Keratinocyte (primary cell): Measurements from ENCODE around the gene GNB1. TPM values are rescaled to one million over a fixed set of nuclear protein-coding genes. Genes with fewer than 3 reads are reported as not detected.

Experiments
- DNase-seq: peaks from one replicate; pipeline ENCODE4 v3.0.0-alpha.2; 2011; ENCODE audit warnings: low read depth, missing footprints, low spot score
- FAIRE-seq: peaks from 2 replicates; lab custom pipeline; 2011; peaks lifted over from hg19 to GRCh38; lab: Jason Lieb, UNC
- H2AFZ ChIP-seq: 2 replicates; pipeline ENCODE4 v1.6.0; 2012; ENCODE audit warnings: low read length, control low read depth, inconsistent platforms; ENCODE audit not compliant: control insufficient read depth
- H3K27ac ChIP-seq: 2 replicates; pipeline ENCODE4 v1.5.1; 2011; ENCODE audit warnings: low read length; ENCODE audit not compliant: control insufficient read depth, insufficient read depth
- H3K27me3 ChIP-seq: 3 replicates; pipeline ENCODE4 v1.6.0; 2011; ENCODE audit warnings: low read length; ENCODE audit not compliant: control insufficient read depth, insufficient read depth; ENCODE audit errors: extremely low read depth
- H3K36me3 ChIP-seq, 2 experiments: 2 replicates in 1 of 2; 3 replicates in 1 of 2; pipeline ENCODE4 v1.5.1; 2011; ENCODE audit warnings: low read length in 2 of 2, mild to moderate bottlenecking in 1 of 2; ENCODE audit not compliant: control insufficient read depth in 2 of 2, insufficient read depth in 2 of 2; ENCODE audit errors: extremely low read depth in 1 of 2
- H3K4me1 ChIP-seq: 3 replicates; pipeline ENCODE4 v1.5.1; 2011; ENCODE audit warnings: low read length; ENCODE audit not compliant: control insufficient read depth, insufficient read depth; ENCODE audit errors: extremely low read depth
- H3K4me2 ChIP-seq: 3 replicates; pipeline ENCODE4 v1.6.0; 2011; ENCODE audit warnings: low read depth, low read length; ENCODE audit not compliant: control insufficient read depth, insufficient read depth; ENCODE audit errors: extremely low read depth
- H3K4me3 ChIP-seq, 3 experiments: fragments of 200-600 bp in 1 of 3; sonication (generic) in 1 of 3; 2 replicates in 2 of 3; 3 replicates in 1 of 3; pipeline ENCODE4 v1.5.1; 2011 to 2016; ENCODE audit warnings: low read length in 3 of 3, mild to moderate bottlenecking in 3 of 3, control low read depth in 2 of 3, inconsistent platforms in 1 of 3, low read depth in 1 of 3, mixed read lengths in 1 of 3, mixed run types in 1 of 3, moderate library complexity in 1 of 3; ENCODE audit not compliant: control insufficient read depth in 2 of 3, insufficient read depth in 2 of 3; ENCODE audit errors: extremely low read depth in 1 of 3
- H3K79me2 ChIP-seq: 2 replicates; pipeline ENCODE4 v1.6.0; 2012; ENCODE audit warnings: low read length; ENCODE audit not compliant: control insufficient read depth, insufficient read depth
- H3K9ac ChIP-seq: 3 replicates; pipeline ENCODE4 v1.6.0; 2011; ENCODE audit warnings: low read length; ENCODE audit not compliant: control insufficient read depth, insufficient read depth; ENCODE audit errors: extremely low read depth
- H3K9me1 ChIP-seq: 3 replicates; pipeline ENCODE4 v1.6.0; 2011; ENCODE audit warnings: low read length; ENCODE audit not compliant: control insufficient read depth, insufficient read depth; ENCODE audit errors: extremely low read depth
- H3K9me3 ChIP-seq: 2 replicates; pipeline ENCODE4 v1.5.1; 2012; ENCODE audit warnings: low read depth, low read length; ENCODE audit not compliant: control insufficient read depth
- H4K20me1 ChIP-seq: 3 replicates; pipeline ENCODE4 v1.6.0; 2011; ENCODE audit warnings: low read length; ENCODE audit not compliant: control insufficient read depth, insufficient read depth; ENCODE audit errors: extremely low read depth
- CTCF ChIP-seq, 3 experiments: IDR thresholded peaks in 1 of 3; conservative IDR thresholded peaks in 1 of 3; optimal IDR thresholded peaks in 1 of 3; 2 replicates in 2 of 3; 3 replicates in 1 of 3; pipeline versions ENCODE3 to v1.5.1; 2011; ENCODE audit warnings: low read length in 3 of 3, mild to moderate bottlenecking in 3 of 3, moderate library complexity in 2 of 3, control low read depth in 1 of 3, inconsistent platforms in 1 of 3; ENCODE audit not compliant: insufficient read depth in 2 of 3; ENCODE audit errors: extremely low read depth in 1 of 3
- EZH2 ChIP-seq: IDR thresholded peaks from one replicate; pipeline ENCODE4 v1.6.1; 2012; ENCODE audit warnings: inconsistent platforms, mild to moderate bottlenecking, low read length, moderate library complexity
- dilution Hi-C: fragments of 300-500 bp; cut with MboI; formaldehyde crosslinking; loops from one replicate; pipeline ENCODE4 v1.7.0; 2020; ENCODE audit warnings: low sequenced_read_pairs; ENCODE audit not compliant: extremely low pct_ligation_motif_present
- polyA plus RNA-seq, 5 experiments: library from polyadenylated mRNA; depleted of rRNA in 3 of 5; stranded (reverse) in 3 of 5; stranded (forward) in 1 of 5; unstranded in 1 of 5; fragments of >200 nt; gene quantifications; 1 replicate in 1 of 5; 2 replicates in 3 of 5; 3 replicates in 1 of 5; pipeline versions ENCODE4 v1.2.1 to v1.2.3, GENCODE V29; 2011 to 2012; ENCODE audit warnings: missing spikeins in 2 of 5, low read depth in 1 of 5, low replicate concordance in 1 of 5

Gene GNB1
- polyA plus RNA-seq, 1 donor (not counting 4 experiments of a cell fraction or from before 2014, with no cell fraction given): 364 TPM

- Histone ChIP-seq H3K79me2 (no peaks in the 10 kb centered on the region), H3K9me1 (no peaks in the 10 kb centered on the region), H3K36me3 (no peaks in the 10 kb centered on the region), H4K20me1 (no peaks in the 10 kb centered on the region), H3K27ac (no peak overlapping the region), H3K4me2 (no peak overlapping the region), H3K4me3 (no peak overlapping the region), H2AFZ (no peak overlapping the region), H3K4me1 (peaks cover 13% of the 10 kb centered on the region), H3K9ac (no peak overlapping the region), H3K27me3 (peaks cover 9% of the 10 kb centered on the region), H3K9me3 (peaks cover 2% of the 10 kb centered on the region)
- dilution Hi-C loops: no loop called here
- no peak for DNase-seq
- no peak for FAIRE-seq
- no peak for TF ChIP-seq CTCF (optimal IDR thresholded peaks at IDR 0.05 in 1 of 3, IDR thresholded peaks at IDR 0.05 in 1 of 3, conservative IDR thresholded peaks at IDR 0.05 in 1 of 3; ENCODE audit: extremely low read depth in 1 of 3, insufficient read depth in 2 of 3, low read length in 3 of 3)
- TF ChIP-seq EZH2: no peak
Measured at GRCh38 chr1:1939296-1940122, 48.6 kb upstream of the GNB1 start.

GRCh38 chr1:1938613-1939295 is 47.9 kb upstream of the GNB1 start:
- no peak overlapping the region for H3K9ac ChIP-seq
- dilution Hi-C loops: no loop called here
- peaks cover 9% of the 10 kb centered on the region for H3K27me3 ChIP-seq
- FAIRE-seq (no peak), DNase-seq (no peak)
- no peak overlapping the region for H3K4me3 ChIP-seq
- no peaks in the 10 kb centered on the region for H3K9me1 ChIP-seq
- no peak overlapping the region for H3K27ac ChIP-seq
- no peak overlapping the region for H3K4me2 ChIP-seq
- H4K20me1 ChIP-seq: no peaks in the 10 kb centered on the region
- peaks cover 4% of the 10 kb centered on the region for H3K9me3 ChIP-seq
- TF ChIP-seq EZH2: no peak
- no peak for TF ChIP-seq CTCF (optimal IDR thresholded peaks at IDR 0.05 in 1 of 3, IDR thresholded peaks at IDR 0.05 in 1 of 3, conservative IDR thresholded peaks at IDR 0.05 in 1 of 3; ENCODE audit: extremely low read depth in 1 of 3, insufficient read depth in 2 of 3, low read length in 3 of 3)
- H3K79me2 ChIP-seq: no peaks in the 10 kb centered on the region
- H3K36me3 ChIP-seq: no peaks in the 10 kb centered on the region
- H2AFZ ChIP-seq: no peak overlapping the region
- H3K4me1 ChIP-seq: peaks cover 13% of the 10 kb centered on the region
